Activated CD4-positive, alpha-beta memory T cell treated with anti-CD3 and anti-CD28 coated beads for 36 hours (primary cell): ENCODE results near the gene UQCRC1. TPM values are rescaled to one million over a fixed set of nuclear protein-coding genes. Genes with fewer than 3 reads are reported as not detected.

Experiments
- CTCF ChIA-PET: fragments of 350-600 bp; sonication (Branson Sonifier 250); formaldehyde crosslinking; loops from one replicate; lab custom pipeline; 2021; ENCODE audit warnings: antibody characterized with exemption, inconsistent platforms; lab: Charles Lee
- POLR2A ChIA-PET: fragments of 350-600 bp; sonication (Branson Sonifier 250); formaldehyde crosslinking; loops from one replicate; lab custom pipeline; 2021; ENCODE audit warnings: antibody characterized with exemption; lab: Charles Lee
- DNase-seq: peaks from one replicate; pipeline ENCODE4 v3.0.0-alpha.2; 2020
- H3K27ac Mint-ChIP-seq: one replicate; pipeline ENCODE4 v1.8.0; 2021; ENCODE audit warnings: mixed read lengths
- H3K27me3 Mint-ChIP-seq: one replicate; pipeline ENCODE4 v1.8.0; 2021; ENCODE audit warnings: mixed read lengths
- H3K36me3 Mint-ChIP-seq: one replicate; pipeline ENCODE4 v1.8.0; 2021; ENCODE audit warnings: mixed read lengths
- H3K4me1 Mint-ChIP-seq: one replicate; pipeline ENCODE4 v1.8.0; 2021; ENCODE audit warnings: low read depth, mixed read lengths
- H3K4me3 Mint-ChIP-seq: one replicate; pipeline ENCODE4 v1.8.0; 2021; ENCODE audit warnings: mild to moderate bottlenecking, mixed read lengths
- H3K9me3 Mint-ChIP-seq: one replicate; pipeline ENCODE4 v1.8.0; 2021; ENCODE audit warnings: mixed read lengths
- intact Hi-C: fragments of 100-400 bp; cut with micrococcal nuclease; formaldehyde crosslinking; loops from one replicate; pipeline ENCODE4 v1.15.1; 2023
- total RNA-seq, 2 experiments: library from RNA; stranded (reverse); gene quantifications; one replicate each; pipeline ENCODE4 v1.2.3, GENCODE V29; 2021

The UQCRC1 gene
- total RNA-seq, 2 experiments from 2014 or later, result 251 to 259 TPM

GRCh38 chr3:48596676-48597407 is 12.6 kb downstream of the UQCRC1 start:
- Mint-ChIP-seq H3K27ac (no peak overlapping the region), H3K4me3 (no peak overlapping the region), H3K4me1 (peaks cover 5% of the 10 kb centered on the region), H3K9me3 (no peaks in the 10 kb centered on the region), H3K36me3 (peaks cover 15% of the 10 kb centered on the region), H3K27me3 (peaks cover 19% of the 10 kb centered on the region)
- no peak for DNase-seq
- POLR2A ChIA-PET, result interaction anchor here (1.3 kb wide), 1 partner anchor 13 kb away, joined by 3 read pairs; the partner anchor contains the start of gene UQCRC1
- CTCF ChIA-PET, result interaction anchor here (1.3 kb wide), 2 partner anchors 38 to 39 kb away, joined by 3 to 5 read pairs; partner anchors contain the start of gene SLC26A6
- intact Hi-C loops, result no loop called here

DNA sequence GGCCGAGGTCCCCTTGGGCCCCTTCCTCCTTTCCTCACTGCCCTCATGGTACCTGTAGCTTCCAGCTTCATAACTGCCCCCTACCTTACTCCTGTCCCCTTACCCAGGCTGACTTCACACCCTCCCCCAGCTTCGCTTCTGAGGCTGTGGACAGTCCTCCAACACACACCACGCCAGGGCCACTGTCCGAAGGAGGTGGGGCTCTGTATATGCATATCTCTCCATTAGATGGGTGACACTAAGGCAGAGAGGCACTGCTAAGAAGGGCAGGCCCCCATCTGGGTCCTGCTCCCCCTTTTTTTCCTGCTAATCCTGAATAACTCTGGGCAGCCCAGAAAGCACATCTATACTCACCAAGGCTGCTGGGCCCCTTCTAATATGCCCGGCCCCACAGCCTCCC is 13.3 kb downstream of the UQCRC1 start:
- H3K9me3 Mint-ChIP-seq, result no peaks in the 10 kb centered on the region
- H3K4me3 Mint-ChIP-seq, result no peak overlapping the region
- peaks cover 15% of the 10 kb centered on the region for H3K36me3 Mint-ChIP-seq
- intact Hi-C loops, result no loop called here
- no peak overlapping the region for H3K27ac Mint-ChIP-seq
- H3K27me3 Mint-ChIP-seq, result peaks cover 20% of the 10 kb centered on the region
- ChIA-PET POLR2A (no interaction called here), CTCF (interaction anchor here (1.3 kb wide), 1 partner anchor 40 kb away, joined by 3 read pairs; the partner anchor contains the start of gene SLC26A6)
- no peak for DNase-seq
- peaks cover 5% of the 10 kb centered on the region for H3K4me1 Mint-ChIP-seq

DNA sequence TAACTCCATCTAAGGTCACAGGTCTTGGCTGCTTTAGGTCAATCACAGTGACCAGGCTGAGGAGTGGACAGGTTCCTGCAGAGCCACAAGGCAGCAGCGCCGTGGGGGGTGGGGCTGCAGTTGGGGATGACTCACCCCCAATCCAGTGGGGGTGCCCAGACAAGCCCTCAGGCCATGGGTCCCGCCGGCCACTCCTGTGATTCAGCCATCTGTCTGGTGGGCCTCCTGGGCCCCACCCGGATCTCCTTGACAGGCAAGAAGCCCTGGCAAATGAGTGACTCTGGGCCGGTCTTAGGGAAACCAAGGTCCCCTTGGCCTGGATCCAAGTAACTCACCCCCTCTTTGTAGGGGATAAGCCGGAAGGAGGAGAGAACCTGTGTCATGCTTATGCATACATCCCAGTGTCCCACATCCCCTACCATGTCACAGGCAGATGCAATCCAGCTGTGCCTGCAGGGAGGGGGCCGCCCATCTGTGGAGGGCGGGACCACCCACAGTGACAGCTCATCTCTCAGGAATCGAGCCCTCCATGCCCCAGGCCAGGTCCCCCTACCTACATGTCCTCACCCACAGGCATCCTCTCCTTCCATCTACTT is 13.8 kb downstream of the UQCRC1 start:
- no peak overlapping the region for H3K4me3 Mint-ChIP-seq
- H3K4me1 Mint-ChIP-seq, result peaks cover 5% of the 10 kb centered on the region
- no peak for DNase-seq
- peaks cover 12% of the 10 kb centered on the region for H3K36me3 Mint-ChIP-seq
- no peak overlapping the region for H3K27ac Mint-ChIP-seq
- ChIA-PET POLR2A (no interaction called here), CTCF (no interaction called here)
- peaks cover 24% of the 10 kb centered on the region for H3K27me3 Mint-ChIP-seq
- no peaks in the 10 kb centered on the region for H3K9me3 Mint-ChIP-seq
- intact Hi-C loops, result no loop called here

DNA sequence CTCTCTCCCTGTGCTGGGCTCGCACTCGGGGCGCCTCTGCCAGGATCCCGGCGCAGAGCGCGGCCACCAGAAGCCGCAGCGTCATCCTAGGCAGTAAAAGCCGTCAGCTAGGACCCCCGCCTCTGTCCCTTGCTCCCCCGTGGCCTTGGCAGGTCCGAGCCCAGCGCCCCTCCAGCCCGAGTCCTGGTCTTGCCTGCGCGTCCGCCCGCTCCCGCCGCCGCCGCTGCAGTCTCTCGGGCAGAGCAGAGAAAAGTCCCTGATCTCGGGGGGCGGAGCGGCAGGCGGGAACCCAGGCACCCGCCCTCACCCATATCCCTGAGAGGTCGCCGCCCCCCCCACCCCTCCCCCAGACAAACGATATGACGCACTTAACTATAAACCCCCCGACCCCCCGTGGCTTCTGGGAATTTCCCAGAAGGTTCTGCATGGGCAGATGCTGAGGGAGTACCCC is 14.3 kb downstream of the UQCRC1 start, which contains the start of gene COL7A1:
Gene COL7A1 (minus strand): TSS at position 255 of the 451 bp plus-strand sequence. CDS start 170 bp downstream, at position 85.
- peaks cover 24% of the 10 kb centered on the region for H3K27me3 Mint-ChIP-seq
- H3K27ac Mint-ChIP-seq, result no peak within 1 kb of the TSS
- POLR2A ChIA-PET, result no interaction called here
- intact Hi-C loops, result no loop called here
- peaks cover 6% of the 10 kb centered on the region for H3K36me3 Mint-ChIP-seq
- H3K4me3 Mint-ChIP-seq, result no peak within 1 kb of the TSS
- no peak for DNase-seq
- CTCF ChIA-PET, result no interaction called here
- peaks cover 5% of the 10 kb centered on the region for H3K4me1 Mint-ChIP-seq
- H3K9me3 Mint-ChIP-seq, result no peaks in the 10 kb centered on the region

- H3K4me1 Mint-ChIP-seq, result peaks cover 5% of the 10 kb centered on the region
- H3K4me3 Mint-ChIP-seq, result no peak overlapping the region
- CTCF ChIA-PET, result no interaction called here
- no peak for DNase-seq
- H3K36me3 Mint-ChIP-seq, result peaks cover 5% of the 10 kb centered on the region
- POLR2A ChIA-PET, result no interaction called here
- H3K27ac Mint-ChIP-seq, result no peak overlapping the region
- H3K9me3 Mint-ChIP-seq, result no peaks in the 10 kb centered on the region
- H3K27me3 Mint-ChIP-seq, result peaks cover 29% of the 10 kb centered on the region
- intact Hi-C loops, result no loop called here
These were observed 14.9 kb downstream of the UQCRC1 start for GRCh38 chr3:48594417-48595049.

DNA sequence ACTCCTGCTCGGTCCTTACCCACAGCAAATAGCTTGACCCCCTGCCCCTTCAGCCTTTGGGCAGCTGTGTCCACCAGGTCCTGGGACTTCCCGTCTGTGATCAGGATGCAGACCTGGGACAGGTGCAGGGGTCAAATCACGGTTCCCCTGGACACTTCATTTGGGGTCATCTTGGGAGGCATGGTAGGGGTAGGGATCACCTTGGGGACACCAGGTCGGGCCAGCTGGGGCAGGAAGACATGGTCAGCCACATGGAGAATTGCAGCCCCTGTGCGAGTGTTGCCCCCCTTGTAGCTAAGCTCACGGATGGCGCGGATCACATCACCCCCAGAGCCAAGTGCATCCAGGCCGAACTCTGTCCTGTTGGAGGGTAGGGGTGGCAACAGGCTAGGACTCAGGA is 16.1 kb downstream of the UQCRC1 start:
- ChIA-PET POLR2A (no interaction called here), CTCF (no interaction called here)
- H3K36me3 Mint-ChIP-seq, result no peaks in the 10 kb centered on the region
- H3K4me3 Mint-ChIP-seq, result no peak overlapping the region
- H3K9me3 Mint-ChIP-seq, result no peaks in the 10 kb centered on the region
- intact Hi-C loops, result no loop called here
- H3K4me1 Mint-ChIP-seq, result peaks cover 5% of the 10 kb centered on the region
- no peak for DNase-seq
- H3K27me3 Mint-ChIP-seq, result peaks cover 36% of the 10 kb centered on the region
- no peak overlapping the region for H3K27ac Mint-ChIP-seq

GRCh38 chr3:48592519-48593087 is 16.8 kb downstream of the UQCRC1 start:
- Mint-ChIP-seq H3K9me3 (no peaks in the 10 kb centered on the region), H3K4me1 (peaks cover 5% of the 10 kb centered on the region), H3K27ac (no peak overlapping the region), H3K27me3 (peaks cover 36% of the 10 kb centered on the region), H3K4me3 (no peak overlapping the region), H3K36me3 (no peaks in the 10 kb centered on the region)
- no peak for DNase-seq
- POLR2A ChIA-PET, result no interaction called here
- CTCF ChIA-PET, result no interaction called here
- intact Hi-C loops, result no loop called here

- Mint-ChIP-seq H3K36me3 (no peaks in the 10 kb centered on the region), H3K27me3 (peaks cover 36% of the 10 kb centered on the region), H3K27ac (no peak overlapping the region), H3K9me3 (no peaks in the 10 kb centered on the region), H3K4me1 (peaks cover 5% of the 10 kb centered on the region), H3K4me3 (no peak overlapping the region)
- CTCF ChIA-PET, result no interaction called here
- no peak for DNase-seq
- intact Hi-C loops, result no loop called here
- POLR2A ChIA-PET, result no interaction called here
These were observed 17.4 kb downstream of the UQCRC1 start for GRCh38 chr3:48591886-48592518.

DNA sequence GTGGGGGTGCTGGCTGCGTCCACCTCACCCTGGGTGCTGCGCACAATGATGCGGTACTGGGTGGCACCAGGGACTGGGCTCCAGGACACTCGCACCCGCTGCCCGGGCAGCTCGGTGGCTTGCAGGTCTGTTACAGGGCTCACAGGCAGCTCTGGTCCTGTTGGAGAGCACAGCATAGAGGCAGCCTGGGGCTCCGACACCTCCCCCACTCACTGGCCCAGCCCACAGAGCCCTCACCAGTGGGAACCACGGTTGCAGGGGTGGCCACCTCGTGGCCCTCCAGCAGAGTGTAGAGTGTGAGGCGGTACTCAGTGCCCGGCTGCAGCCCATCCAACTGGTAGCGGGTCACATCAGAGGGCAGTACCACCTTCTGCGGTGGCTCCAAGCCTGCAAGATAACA is 18.0 kb downstream of the UQCRC1 start:
- peaks cover 5% of the 10 kb centered on the region for H3K4me1 Mint-ChIP-seq
- POLR2A ChIA-PET, result no interaction called here
- no peak overlapping the region for H3K4me3 Mint-ChIP-seq

GRCh38 chr3:48588230-48588629 is 21.2 kb downstream of the UQCRC1 start:
- no peak for DNase-seq
- Mint-ChIP-seq H3K27me3 (peaks cover 28% of the 10 kb centered on the region), H3K4me1 (no peaks in the 10 kb centered on the region), H3K36me3 (no peaks in the 10 kb centered on the region), H3K4me3 (no peak overlapping the region), H3K27ac (no peak overlapping the region), H3K9me3 (no peaks in the 10 kb centered on the region)
- intact Hi-C loops, result no loop called here
- ChIA-PET POLR2A (no interaction called here), CTCF (interaction anchor here (1.1 kb wide), 1 partner anchor 39 kb away, joined by 3 read pairs; no protein-coding TSS in a partner anchor)

More for the DNA sequence above, 18.0 kb downstream of the UQCRC1 start:
- DNase-seq, result no peak
- H3K27ac Mint-ChIP-seq, result no peak overlapping the region
- CTCF ChIA-PET, result no interaction called here
- peaks cover 38% of the 10 kb centered on the region for H3K27me3 Mint-ChIP-seq
- intact Hi-C loops, result no loop called here
- no peaks in the 10 kb centered on the region for H3K36me3 Mint-ChIP-seq
- no peaks in the 10 kb centered on the region for H3K9me3 Mint-ChIP-seq

DNA sequence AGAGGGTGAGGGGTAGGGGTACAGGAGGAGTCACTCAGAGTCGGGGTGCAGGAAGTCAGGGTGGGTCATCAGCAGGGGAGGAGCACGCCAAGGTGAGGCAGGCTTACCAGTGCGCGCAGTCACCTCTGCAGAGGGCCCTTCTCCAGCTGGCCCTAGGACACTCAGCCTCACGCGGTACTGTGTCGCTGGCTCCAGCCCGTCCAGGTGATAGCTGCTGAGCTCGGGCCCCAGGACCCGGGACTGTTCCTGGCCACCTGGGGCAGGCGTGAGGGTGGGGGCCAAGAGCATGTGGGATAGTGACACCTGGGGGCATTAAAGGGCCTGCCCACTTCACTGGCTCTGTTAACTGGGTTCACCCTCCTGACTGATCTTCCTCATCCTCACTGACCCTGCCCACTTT is 21.8 kb downstream of the UQCRC1 start:
- intact Hi-C loops, result no loop called here
- Mint-ChIP-seq H3K4me1 (no peaks in the 10 kb centered on the region), H3K27ac (no peak overlapping the region), H3K9me3 (no peaks in the 10 kb centered on the region), H3K4me3 (no peak overlapping the region), H3K36me3 (no peaks in the 10 kb centered on the region), H3K27me3 (peaks cover 22% of the 10 kb centered on the region)
- DNase-seq, result no peak
- POLR2A ChIA-PET, result no interaction called here
- CTCF ChIA-PET, result no interaction called here

DNA sequence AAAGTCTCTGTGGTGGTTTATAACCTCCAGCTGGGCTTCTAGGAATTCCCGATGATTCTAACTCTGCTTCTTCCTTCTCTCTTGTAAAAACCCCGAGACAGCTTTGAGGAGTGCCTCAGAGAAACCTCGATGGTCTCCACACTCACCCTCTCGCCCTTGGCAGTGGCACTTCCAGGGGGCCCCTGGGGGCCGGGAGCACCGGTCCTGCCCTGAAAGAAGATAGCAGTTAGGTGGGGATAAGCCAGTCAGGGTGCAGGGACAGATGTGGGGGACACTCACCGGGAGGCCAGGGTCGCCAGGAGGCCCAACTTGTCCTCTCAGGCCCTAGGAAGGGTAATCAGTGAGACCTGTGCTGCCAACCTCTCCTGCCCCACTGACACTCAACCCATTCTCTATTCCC is 24.0 kb downstream of the UQCRC1 start:
- ChIA-PET POLR2A (no interaction called here), CTCF (no interaction called here)
- no peaks in the 10 kb centered on the region for H3K4me1 Mint-ChIP-seq

More for the DNA sequence above, 24.0 kb downstream of the UQCRC1 start:
- intact Hi-C loops, result no loop called here
- no peaks in the 10 kb centered on the region for H3K9me3 Mint-ChIP-seq
- H3K27ac Mint-ChIP-seq, result no peak overlapping the region
- H3K4me3 Mint-ChIP-seq, result no peak overlapping the region
- H3K27me3 Mint-ChIP-seq, result peaks cover 14% of the 10 kb centered on the region
- no peak for DNase-seq
- no peaks in the 10 kb centered on the region for H3K36me3 Mint-ChIP-seq
